Measurements from ENCODE around the gene PDE6D. TPM values are rescaled to one million over a fixed set of nuclear protein-coding genes. Genes with fewer than 3 reads are reported as not detected.

PDE6D gene
- 23.6 TPM for total RNA-seq

- H3K27me3 ChIP-seq, result no peaks in the 10 kb centered on the region
- H3K36me3 ChIP-seq, result no peaks in the 10 kb centered on the region
- no peaks in the 10 kb centered on the region for H3K9me3 ChIP-seq
- TF ChIP-seq POLR2AphosphoS5 (IDR thresholded peaks at IDR 0.05; ENCODE audit: insufficient read depth in 1 of 2, low read depth in 1 of 2), result peak; percentile 92 to 99
- TF ChIP-seq CTCF (IDR thresholded peaks at IDR 0.05), result no peak
- TF ChIP-seq POLR2A (IDR thresholded peaks at IDR 0.05), result peak; percentile 88 to 92
- peak; percentile 99 for DNase-seq (ENCODE audit: extremely low spot score in 2 of 2)
- H3K27ac ChIP-seq, result peak within 1 kb of the TSS; percentile 89
- peaks cover 46% of the 10 kb centered on the region for H3K4me1 ChIP-seq
- H3K4me3 ChIP-seq, result peak within 1 kb of the TSS; percentile 72 to 74
- intact Hi-C loops (cut with DNase I), result no loop called here
These were observed at the start of gene PDE6D for GRCh38 chr2:231780909-231781797. TSS of gene PDE6D (minus strand) at chr2:231781282. CDS start at chr2:231781114, 168 bp downstream.

GRCh38 chr2:231821908-231822307 lies 40.8 kb upstream of the PDE6D start:
- no peak overlapping the region for H3K27ac ChIP-seq
- no peaks in the 10 kb centered on the region for H3K9me3 ChIP-seq
- no peaks in the 10 kb centered on the region for H3K36me3 ChIP-seq
- no peaks in the 10 kb centered on the region for H3K4me1 ChIP-seq
- H3K4me3 ChIP-seq, result no peak overlapping the region
- H3K27me3 ChIP-seq, result no peaks in the 10 kb centered on the region
- DNase-seq (ENCODE audit: extremely low spot score in 2 of 2), result no peak
- intact Hi-C loops (cut with DNase I), result no loop called here
- no peak for TF ChIP-seq POLR2AphosphoS5 (IDR thresholded peaks at IDR 0.05; ENCODE audit: insufficient read depth in 1 of 2, low read depth in 1 of 2)
- no peak for TF ChIP-seq CTCF (IDR thresholded peaks at IDR 0.05)
- TF ChIP-seq POLR2A (IDR thresholded peaks at IDR 0.05), result no peak

- TF ChIP-seq POLR2AphosphoS5 (IDR thresholded peaks at IDR 0.05; ENCODE audit: insufficient read depth in 1 of 2, low read depth in 1 of 2) (no peak), POLR2A (IDR thresholded peaks at IDR 0.05) (no peak)
These were observed 39.8 kb upstream of the PDE6D start for GRCh38 chr2:231820786-231821303.

GRCh38 chr2:231819447-231820042 lies 38.5 kb upstream of the PDE6D start:
- Histone ChIP-seq H3K36me3 (no peaks in the 10 kb centered on the region), H3K4me3 (no peak overlapping the region), H3K4me1 (no peaks in the 10 kb centered on the region), H3K27me3 (no peaks in the 10 kb centered on the region), H3K27ac (no peak overlapping the region), H3K9me3 (no peaks in the 10 kb centered on the region)
- intact Hi-C loops (cut with DNase I), result no loop called here
- TF ChIP-seq POLR2A (IDR thresholded peaks at IDR 0.05), result no peak
- no peak for DNase-seq (ENCODE audit: extremely low spot score in 2 of 2)

More at GRCh38 chr2:231820786-231821303, 39.8 kb upstream of the PDE6D start:
- Histone ChIP-seq H3K27me3 (no peaks in the 10 kb centered on the region), H3K27ac (no peak overlapping the region), H3K9me3 (no peaks in the 10 kb centered on the region), H3K36me3 (no peaks in the 10 kb centered on the region), H3K4me3 (no peak overlapping the region), H3K4me1 (no peaks in the 10 kb centered on the region)
- DNase-seq (ENCODE audit: extremely low spot score in 2 of 2), result no peak
- intact Hi-C loops (cut with DNase I), result no loop called here

GRCh38 chr2:231816327-231817026 lies 35.4 kb upstream of the PDE6D start:
- DNase-seq (ENCODE audit: extremely low spot score in 2 of 2), result no peak
- no peaks in the 10 kb centered on the region for H3K4me1 ChIP-seq
- TF ChIP-seq CTCF (IDR thresholded peaks at IDR 0.05), result no peak
- no peak for TF ChIP-seq POLR2A (IDR thresholded peaks at IDR 0.05)
- TF ChIP-seq POLR2AphosphoS5 (IDR thresholded peaks at IDR 0.05; ENCODE audit: insufficient read depth in 1 of 2, low read depth in 1 of 2), result no peak
- H3K27ac ChIP-seq, result no peak overlapping the region
- no peaks in the 10 kb centered on the region for H3K9me3 ChIP-seq
- H3K27me3 ChIP-seq, result no peaks in the 10 kb centered on the region
- no peak overlapping the region for H3K4me3 ChIP-seq
- peaks cover 0 to 9% of the 10 kb centered on the region in 2 donors for H3K36me3 ChIP-seq
- intact Hi-C loops (cut with DNase I), result no loop called here

Data from vagina (tissue), 2 donors.